K562 (cell line): Measurements from ENCODE around the gene DENND5B. TPM values are rescaled to one million over a fixed set of nuclear protein-coding genes. Genes with fewer than 3 reads are reported as not detected.

Source experiments
- BCL6 ChIP-seq: fragments of 250-450 bp; sonication (Bioruptor Pico); IDR thresholded peaks from 2 replicates; pipeline ENCODE4 v1.4.0; 2020
- GABPA ChIP-seq: fragments of 200-800 bp; sonication (Bioruptor generic); conservative IDR thresholded peaks from 2 replicates; pipeline ENCODE4 v1.6.1; 2016; ENCODE audit warnings: low read depth, missing genetic modification characterization, missing compliant biosample characterization
- GTF2E2 ChIP-seq: fragments of 200-800 bp; sonication (Bioruptor generic); IDR thresholded peaks from 2 replicates; pipeline ENCODE4 v1.6.1; 2016; ENCODE audit warnings: missing genetic modification characterization, missing compliant biosample characterization
- HNRNPH1 ChIP-seq: fragments of 200-400 bp; formaldehyde crosslinking; optimal IDR thresholded peaks from 2 replicates; pipeline ENCODE3; 2017; ENCODE audit warnings: low read depth, mild to moderate bottlenecking, low read length, moderate library complexity
- NBN ChIP-seq: fragments of 450-650 bp; IDR thresholded peaks from 2 replicates; pipeline ENCODE4 v1.6.1; 2016; ENCODE audit warnings: low read depth, mild to moderate bottlenecking
- PURB ChIP-seq: sonication (generic); formaldehyde crosslinking; IDR thresholded peaks from 2 replicates; pipeline ENCODE4 v1.9.0; 2021; ENCODE audit warnings: low read depth, mild to moderate bottlenecking, missing genetic modification reagents
- SMAD4 ChIP-seq: fragments of 250-450 bp; sonication (Bioruptor Pico); conservative IDR thresholded peaks from 2 replicates; pipeline ENCODE4 v1.8.0; 2021; ENCODE audit warnings: inconsistent platforms, mild to moderate bottlenecking, moderate library complexity
- SMARCE1 ChIP-seq: fragments of 450-650 bp; IDR thresholded peaks from 2 replicates; pipeline ENCODE4 v1.7.1; 2016; ENCODE audit warnings: mild to moderate bottlenecking
- SMC3 ChIP-seq: conservative IDR thresholded peaks from 2 replicates; pipeline ENCODE4 v1.6.1; 2011; ENCODE audit warnings: low read depth, low read length, improper control_type of control experiment; ENCODE audit not compliant: insufficient read depth
- ZBTB7A ChIP-seq: IDR thresholded peaks from 2 replicates; pipeline ENCODE4 v1.6.1; 2011; ENCODE audit warnings: low read depth, mild to moderate bottlenecking, low read length, moderate library complexity, borderline replicate concordance; ENCODE audit not compliant: control insufficient read depth
- ZNF217 ChIP-seq: sonication (generic); formaldehyde crosslinking; IDR thresholded peaks from 2 replicates; pipeline ENCODE4 v1.8.0; 2022; ENCODE audit warnings: mild to moderate bottlenecking, missing genetic modification reagents
- ZNF41 ChIP-seq: fragments of 250-450 bp; sonication (Bioruptor Pico); conservative IDR thresholded peaks from 2 replicates; pipeline ENCODE4 v1.4.0; 2020; ENCODE audit warnings: mild to moderate bottlenecking
- ZNF766 ChIP-seq: fragments of 200-800 bp; sonication (Bioruptor generic); conservative IDR thresholded peaks from 2 replicates; pipeline ENCODE4 v1.6.1; 2016; ENCODE audit warnings: missing genetic modification characterization, missing compliant biosample characterization
- polyA plus RNA-seq, 8 experiments: library from polyadenylated mRNA; depleted of rRNA in 4 of 8; stranded (reverse) in 5 of 8; unstranded in 3 of 8; fragments of >200 nt; fragmentation: Nextera tagmentation in 2 of 8; fragmentation: Illumina TruSeq in 1 of 8; extraction: Ambion mirVana in 2 of 8; extraction: Trizol in 1 of 8; gene quantifications; 2 replicates each; pipeline versions ENCODE4 v1.2.1 to v1.2.3, GENCODE V29; 2011 to 2014; ENCODE audit warnings: inconsistent platforms in 1 of 8, missing spikeins in 1 of 8
- total RNA-seq, 7 experiments: library from RNA; depleted of rRNA in 6 of 7; stranded (reverse); fragments of >200 nt in 6 of 7; fragmentation: Illumina TruSeq in 2 of 7; extraction: Trizol in 2 of 7; gene quantifications; 2 replicates each; pipeline versions ENCODE4 v1.2.1 to v1.2.3, GENCODE V29; 2011 to 2021; ENCODE audit warnings: low replicate concordance in 1 of 7
- TF ChIP-seq, protein P1 (sequence below): fragments of 250-450 bp; sonication (Bioruptor Pico); IDR thresholded peaks from 2 replicates; pipeline ENCODE4 v1.5.0; 2022; ENCODE audit warnings: mild to moderate bottlenecking
- TF ChIP-seq, protein P2 (sequence below), 2 experiments: fragments of 450-650 bp; IDR thresholded peaks; 2 replicates each; pipeline ENCODE4 v1.6.1; 2016; ENCODE audit warnings: mild to moderate bottlenecking in 2 of 2, borderline replicate concordance in 1 of 2, low read depth in 1 of 2, moderate library complexity in 1 of 2
- TF ChIP-seq, protein P3 (sequence below): fragments of 250-450 bp; sonication (Bioruptor Pico); IDR thresholded peaks from 2 replicates; pipeline ENCODE4 v1.4.0; 2020; ENCODE audit warnings: mild to moderate bottlenecking

Gene DENND5B
- total and polyA plus RNA-seq, 9 of the 15 experiments (the other 6 are each of a cell fraction or from before 2014, with no cell fraction given) = 0.99 to 6.0 (median 3.6) TPM

DNA sequence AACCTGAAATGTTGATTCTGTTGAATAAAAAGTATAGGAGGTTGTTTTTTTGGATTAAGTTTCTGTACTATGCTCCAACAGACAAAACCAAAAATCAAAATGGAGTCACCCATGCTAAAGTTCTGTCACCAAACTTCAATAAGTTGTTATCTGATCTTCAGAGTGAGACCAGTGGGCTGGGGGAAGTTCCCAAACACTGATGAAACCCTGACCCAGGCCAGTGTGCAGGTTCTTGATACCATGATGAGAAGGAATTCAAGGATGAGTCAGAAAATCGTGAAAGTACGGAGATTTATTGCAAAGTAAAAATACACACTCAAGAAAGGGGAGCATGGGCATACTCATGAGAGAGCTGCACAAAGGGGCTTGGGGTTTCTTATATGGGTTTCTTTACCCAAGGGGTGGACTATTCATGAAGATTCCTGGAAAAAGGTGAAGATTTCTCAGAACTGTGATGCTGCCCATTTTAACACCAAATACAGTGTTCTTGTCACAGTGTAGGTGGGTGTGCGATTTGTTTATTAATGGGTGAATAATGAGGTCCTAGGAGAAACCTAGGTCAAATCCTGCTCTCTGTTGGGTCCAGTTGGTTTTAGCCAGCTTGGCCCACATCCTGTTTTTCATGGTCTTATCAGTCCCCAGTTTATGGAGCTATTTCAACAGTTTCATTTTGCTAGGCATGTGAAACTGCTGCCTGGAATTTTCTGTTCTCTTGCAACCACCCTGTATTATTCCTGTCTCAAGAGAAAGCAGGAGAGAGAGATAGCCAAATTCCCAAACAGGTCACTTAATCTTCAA, 27.5 kb upstream of the DENND5B start (continued):
- TF ChIP-seq, protein P1, sequence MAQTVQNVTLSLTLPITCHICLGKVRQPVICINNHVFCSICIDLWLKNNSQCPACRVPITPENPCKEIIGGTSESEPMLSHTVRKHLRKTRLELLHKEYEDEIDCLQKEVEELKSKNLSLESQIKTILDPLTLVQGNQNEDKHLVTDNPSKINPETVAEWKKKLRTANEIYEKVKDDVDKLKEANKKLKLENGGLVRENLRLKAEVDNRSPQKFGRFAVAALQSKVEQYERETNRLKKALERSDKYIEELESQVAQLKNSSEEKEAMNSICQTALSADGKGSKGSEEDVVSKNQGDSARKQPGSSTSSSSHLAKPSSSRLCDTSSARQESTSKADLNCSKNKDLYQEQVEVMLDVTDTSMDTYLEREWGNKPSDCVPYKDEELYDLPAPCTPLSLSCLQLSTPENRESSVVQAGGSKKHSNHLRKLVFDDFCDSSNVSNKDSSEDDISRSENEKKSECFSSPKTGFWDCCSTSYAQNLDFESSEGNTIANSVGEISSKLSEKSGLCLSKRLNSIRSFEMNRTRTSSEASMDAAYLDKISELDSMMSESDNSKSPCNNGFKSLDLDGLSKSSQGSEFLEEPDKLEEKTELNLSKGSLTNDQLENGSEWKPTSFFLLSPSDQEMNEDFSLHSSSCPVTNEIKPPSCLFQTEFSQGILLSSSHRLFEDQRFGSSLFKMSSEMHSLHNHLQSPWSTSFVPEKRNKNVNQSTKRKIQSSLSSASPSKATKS (CRISPR knock-in tag) = peak; percentile 90
- TF ChIP-seq, protein P2, sequence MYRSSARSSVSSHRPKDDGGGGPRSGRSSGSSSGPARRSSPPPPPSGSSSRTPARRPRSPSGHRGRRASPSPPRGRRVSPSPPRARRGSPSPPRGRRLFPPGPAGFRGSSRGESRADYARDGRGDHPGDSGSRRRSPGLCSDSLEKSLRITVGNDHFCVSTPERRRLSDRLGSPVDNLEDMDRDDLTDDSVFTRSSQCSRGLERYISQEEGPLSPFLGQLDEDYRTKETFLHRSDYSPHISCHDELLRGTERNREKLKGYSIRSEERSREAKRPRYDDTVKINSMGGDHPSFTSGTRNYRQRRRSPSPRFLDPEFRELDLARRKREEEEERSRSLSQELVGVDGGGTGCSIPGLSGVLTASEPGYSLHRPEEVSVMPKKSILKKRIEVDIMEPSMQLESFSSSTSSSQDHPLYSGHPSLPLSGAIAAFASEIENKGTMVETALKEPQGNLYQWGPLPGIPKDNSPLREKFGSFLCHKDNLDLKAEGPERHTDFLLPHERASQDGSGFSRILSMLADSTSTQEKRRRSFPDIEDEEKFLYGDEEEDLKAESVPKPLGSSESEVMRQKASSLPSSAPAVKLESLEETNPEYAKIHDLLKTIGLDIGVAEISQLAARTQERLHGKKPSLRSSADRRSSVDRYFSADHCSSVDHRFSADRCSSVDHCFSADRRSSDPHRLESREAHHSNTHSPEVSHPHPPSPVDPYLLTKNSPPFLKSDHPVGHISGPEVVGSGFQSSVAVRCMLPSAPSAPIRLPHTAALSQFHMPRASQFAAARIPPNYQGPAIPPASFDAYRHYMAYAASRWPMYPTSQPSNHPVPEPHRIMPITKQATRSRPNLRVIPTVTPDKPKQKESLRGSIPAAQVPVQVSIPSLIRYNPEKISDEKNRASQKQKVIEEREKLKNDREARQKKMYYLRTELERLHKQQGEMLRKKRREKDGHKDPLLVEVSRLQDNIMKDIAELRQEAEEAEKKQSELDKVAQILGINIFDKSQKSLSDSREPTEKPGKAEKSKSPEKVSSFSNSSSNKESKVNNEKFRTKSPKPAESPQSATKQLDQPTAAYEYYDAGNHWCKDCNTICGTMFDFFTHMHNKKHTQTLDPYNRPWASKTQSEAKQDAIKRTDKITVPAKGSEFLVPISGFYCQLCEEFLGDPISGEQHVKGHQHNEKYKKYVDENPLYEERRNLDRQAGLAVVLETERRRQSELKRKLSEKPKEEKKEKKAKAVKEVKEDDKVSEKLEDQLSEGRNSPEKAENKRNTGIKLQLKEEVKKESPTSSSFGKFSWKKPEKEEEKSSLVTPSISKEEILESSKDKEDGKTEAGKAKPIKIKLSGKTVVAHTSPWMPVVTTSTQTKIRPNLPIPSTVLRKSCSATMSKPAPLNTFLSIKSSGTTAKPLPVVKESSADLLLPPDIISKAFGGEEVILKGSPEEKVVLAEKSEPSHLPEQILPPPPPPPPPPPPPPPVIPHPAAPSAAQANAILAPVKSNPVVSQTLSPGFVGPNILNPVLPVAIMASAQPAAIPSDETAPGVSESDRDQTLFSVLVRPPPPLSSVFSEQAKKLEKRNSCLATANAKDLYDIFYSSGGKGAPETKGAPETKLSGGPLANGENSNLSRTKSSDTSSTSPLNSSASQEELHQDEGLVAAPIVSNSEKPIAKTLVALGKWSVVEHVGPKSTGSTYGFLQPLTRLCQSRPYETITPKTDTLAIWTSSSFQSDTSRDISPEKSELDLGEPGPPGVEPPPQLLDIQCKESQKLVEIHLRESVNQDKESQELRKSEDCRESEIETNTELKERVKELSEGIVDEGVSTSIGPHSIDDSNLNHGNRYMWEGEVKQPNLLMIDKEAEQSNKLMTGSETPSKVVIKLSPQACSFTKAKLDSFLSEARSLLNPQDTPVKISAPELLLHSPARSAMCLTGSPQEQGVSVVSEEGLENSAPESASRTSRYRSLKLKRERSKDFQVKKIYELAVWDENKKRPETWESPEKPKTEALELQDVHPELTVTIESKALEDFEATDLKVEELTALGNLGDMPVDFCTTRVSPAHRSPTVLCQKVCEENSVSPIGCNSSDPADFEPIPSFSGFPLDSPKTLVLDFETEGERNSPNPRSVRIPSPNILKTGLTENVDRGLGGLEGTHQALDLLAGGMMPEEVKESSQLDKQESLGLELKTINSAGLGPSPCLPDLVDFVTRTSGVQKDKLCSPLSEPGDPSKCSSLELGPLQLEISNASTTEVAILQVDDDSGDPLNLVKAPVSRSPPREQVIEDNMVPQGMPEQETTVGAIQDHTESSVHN (IDR thresholded peaks at IDR 0.05; ENCODE audit: borderline replicate concordance in 1 of 2, low read depth in 1 of 2) = no peak
- TF ChIP-seq SMAD4 (CRISPR knock-in tag) = peak; percentile 99
- TF ChIP-seq PURB (CRISPR knock-in tag) = no peak
- TF ChIP-seq BCL6 (CRISPR knock-in tag) = peak; percentile 98
- no peak for TF ChIP-seq NBN
- TF ChIP-seq GABPA (tag) = peak; percentile 73
- TF ChIP-seq ZNF41 (CRISPR knock-in tag) = peak; percentile 96
- no peak for TF ChIP-seq SMARCE1
- no peak for TF ChIP-seq ZNF217
- TF ChIP-seq, protein P3, sequence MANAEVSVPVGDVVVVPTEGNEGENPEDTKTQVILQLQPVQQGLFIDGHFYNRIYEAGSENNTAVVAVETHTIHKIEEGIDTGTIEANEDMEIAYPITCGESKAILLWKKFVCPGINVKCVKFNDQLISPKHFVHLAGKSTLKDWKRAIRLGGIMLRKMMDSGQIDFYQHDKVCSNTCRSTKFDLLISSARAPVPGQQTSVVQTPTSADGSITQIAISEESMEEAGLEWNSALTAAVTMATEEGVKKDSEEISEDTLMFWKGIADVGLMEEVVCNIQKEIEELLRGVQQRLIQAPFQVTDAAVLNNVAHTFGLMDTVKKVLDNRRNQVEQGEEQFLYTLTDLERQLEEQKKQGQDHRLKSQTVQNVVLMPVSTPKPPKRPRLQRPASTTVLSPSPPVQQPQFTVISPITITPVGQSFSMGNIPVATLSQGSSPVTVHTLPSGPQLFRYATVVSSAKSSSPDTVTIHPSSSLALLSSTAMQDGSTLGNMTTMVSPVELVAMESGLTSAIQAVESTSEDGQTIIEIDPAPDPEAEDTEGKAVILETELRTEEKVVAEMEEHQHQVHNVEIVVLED = peak; percentile 75
- peak; percentile 99 for TF ChIP-seq ZNF766 (CRISPR knock-in tag)
- peak; percentile 94; the same call in 1 of the 2 replicates for TF ChIP-seq GTF2E2
- TF ChIP-seq ZBTB7A = no peak
- no peak for TF ChIP-seq HNRNPH1
- TF ChIP-seq SMC3 = no peak
